Measurements from ENCODE around the gene TRAPPC2B.
A peak's percentile ranks its signal among the peaks of the same experiment; 100 is the strongest.

TRAPPC2B gene

DNA sequence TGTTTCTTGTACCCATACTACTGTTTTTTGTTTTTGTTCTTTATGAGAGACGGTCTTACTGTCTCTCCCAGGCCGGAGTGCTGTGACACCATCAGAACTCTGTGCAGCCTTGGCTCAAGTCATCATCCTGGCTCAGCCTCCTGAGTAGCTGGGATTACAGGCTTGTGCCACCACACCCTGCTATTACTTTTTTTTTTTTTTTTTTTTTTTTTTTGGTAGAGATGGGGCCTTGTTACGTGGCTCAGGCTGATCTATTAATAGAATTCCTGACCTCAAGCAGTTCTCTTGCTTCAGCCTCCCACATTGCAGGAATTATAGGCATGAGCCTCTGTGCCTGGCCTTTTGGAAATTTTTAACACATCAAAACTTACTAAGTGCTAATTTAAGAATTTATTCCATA lies 15.2 kb upstream of the TRAPPC2B start:
- H3K4me2 ChIP-seq (ENCODE audit: low read length), result no peak overlapping the region
- H3F3A ChIP-seq (ENCODE audit: control insufficient read depth, insufficient read depth), result no peaks in the 10 kb centered on the region
- H3K4me3 ChIP-seq (ENCODE audit: low read length), result no peak overlapping the region
- H4K20me1 ChIP-seq (ENCODE audit: control insufficient read depth, insufficient read depth, low read depth, low read length), result no peaks in the 10 kb centered on the region
- peaks cover 27% of the 10 kb centered on the region for H3K9me3 ChIP-seq (ENCODE audit: control insufficient read depth, insufficient read depth, low read length)
- no peak overlapping the region for H3K27ac ChIP-seq (ENCODE audit: low read depth, low read length)
- H3K27me3 ChIP-seq (ENCODE audit: control insufficient read depth, low read length), result no peaks in the 10 kb centered on the region
- H3K9me2 ChIP-seq (replicated peaks; ENCODE audit: control insufficient read depth, low read length), result no peaks in the 10 kb centered on the region
- TF ChIP-seq, protein P1, sequence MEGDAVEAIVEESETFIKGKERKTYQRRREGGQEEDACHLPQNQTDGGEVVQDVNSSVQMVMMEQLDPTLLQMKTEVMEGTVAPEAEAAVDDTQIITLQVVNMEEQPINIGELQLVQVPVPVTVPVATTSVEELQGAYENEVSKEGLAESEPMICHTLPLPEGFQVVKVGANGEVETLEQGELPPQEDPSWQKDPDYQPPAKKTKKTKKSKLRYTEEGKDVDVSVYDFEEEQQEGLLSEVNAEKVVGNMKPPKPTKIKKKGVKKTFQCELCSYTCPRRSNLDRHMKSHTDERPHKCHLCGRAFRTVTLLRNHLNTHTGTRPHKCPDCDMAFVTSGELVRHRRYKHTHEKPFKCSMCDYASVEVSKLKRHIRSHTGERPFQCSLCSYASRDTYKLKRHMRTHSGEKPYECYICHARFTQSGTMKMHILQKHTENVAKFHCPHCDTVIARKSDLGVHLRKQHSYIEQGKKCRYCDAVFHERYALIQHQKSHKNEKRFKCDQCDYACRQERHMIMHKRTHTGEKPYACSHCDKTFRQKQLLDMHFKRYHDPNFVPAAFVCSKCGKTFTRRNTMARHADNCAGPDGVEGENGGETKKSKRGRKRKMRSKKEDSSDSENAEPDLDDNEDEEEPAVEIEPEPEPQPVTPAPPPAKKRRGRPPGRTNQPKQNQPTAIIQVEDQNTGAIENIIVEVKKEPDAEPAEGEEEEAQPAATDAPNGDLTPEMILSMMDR (IDR thresholded peaks at IDR 0.05; ENCODE audit: low read depth, low read length, poor library complexity, severe bottlenecking), result no peak
- no peak for TF ChIP-seq EZH2phosphoT487 (IDR thresholded peaks at IDR 0.05; ENCODE audit: borderline replicate concordance, low read length)
- peaks cover 4% of the 10 kb centered on the region; the same call in 1 of the 2 replicates for H3K4me1 ChIP-seq (ENCODE audit: control insufficient read depth, low read length)
- H3K36me3 ChIP-seq (ENCODE audit: control insufficient read depth, low read length), result no peaks in the 10 kb centered on the region
- H3K79me2 ChIP-seq (ENCODE audit: control insufficient read depth, low read length), result no peaks in the 10 kb centered on the region

DNA sequence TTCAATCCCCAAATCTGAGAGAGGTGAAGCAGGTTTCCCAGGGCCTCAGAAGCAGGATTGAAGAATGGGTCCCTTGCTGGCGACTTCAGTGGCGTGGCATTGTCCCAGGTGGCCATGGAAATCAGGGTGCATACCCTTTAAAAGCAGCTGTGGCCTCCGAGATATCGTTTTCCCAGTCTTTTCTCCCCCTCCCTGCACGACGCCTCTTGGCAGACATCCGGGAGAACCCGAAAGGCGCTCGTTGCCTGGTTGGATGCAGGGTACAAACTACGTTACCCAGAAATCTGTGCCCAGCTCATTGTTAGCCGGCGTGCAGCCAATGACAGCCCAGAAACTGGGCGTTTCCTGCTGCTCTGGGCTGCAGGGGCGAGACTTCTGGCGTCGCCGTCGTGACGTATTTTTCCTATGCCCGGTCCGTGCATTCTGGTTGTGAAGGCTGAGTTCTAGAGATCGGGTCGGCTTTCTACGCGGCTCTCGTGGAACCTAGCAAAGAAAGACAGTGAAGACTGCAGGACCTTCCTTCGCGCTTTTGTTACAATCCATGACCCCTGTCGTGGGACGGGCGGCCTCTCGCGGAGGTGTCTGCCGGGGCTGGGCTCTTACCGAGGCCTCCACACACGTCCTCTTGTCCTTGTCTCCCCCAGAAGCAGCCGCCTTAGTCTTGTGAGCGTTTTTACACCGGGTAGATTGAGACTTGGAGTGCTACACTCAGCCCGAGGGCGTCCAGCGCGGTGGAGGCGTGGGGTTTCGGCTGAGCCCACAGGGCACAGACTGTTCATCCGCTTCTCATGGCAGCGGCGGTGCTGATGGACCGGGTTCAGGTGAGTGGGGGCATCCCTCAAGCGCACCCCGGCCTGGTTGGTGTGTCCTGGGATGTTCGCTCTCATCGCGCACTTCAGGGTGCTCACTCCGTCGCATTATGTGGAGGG lies 12.2 kb upstream of the TRAPPC2B start, which contains the start of gene ZNF304:
Gene ZNF304, plus strand, starts transcription at position 395 of the 929 bp plus-strand sequence. Its CDS starts 394 bp downstream, at position 789.
- peak within 1 kb of the TSS; percentile 60 for H3K4me2 ChIP-seq (ENCODE audit: low read length)
- H3K36me3 ChIP-seq (ENCODE audit: control insufficient read depth, low read length), result no peaks in the 10 kb centered on the region
- no peaks in the 10 kb centered on the region for H3K79me2 ChIP-seq (ENCODE audit: control insufficient read depth, low read length)
- peak within 1 kb of the TSS; percentile 68 for H3K4me3 ChIP-seq (ENCODE audit: low read length)
- H3F3A ChIP-seq (ENCODE audit: control insufficient read depth, insufficient read depth), result no peaks in the 10 kb centered on the region
- peaks cover 35% of the 10 kb centered on the region for H3K9me3 ChIP-seq (ENCODE audit: control insufficient read depth, insufficient read depth, low read length)
- H4K20me1 ChIP-seq (ENCODE audit: control insufficient read depth, insufficient read depth, low read depth, low read length), result no peaks in the 10 kb centered on the region
- no peaks in the 10 kb centered on the region for H3K9me2 ChIP-seq (replicated peaks; ENCODE audit: control insufficient read depth, low read length)
- TF ChIP-seq, protein P1 (IDR thresholded peaks at IDR 0.05; ENCODE audit: low read depth, low read length, poor library complexity, severe bottlenecking), result no peak
- TF ChIP-seq EZH2phosphoT487 (IDR thresholded peaks at IDR 0.05; ENCODE audit: borderline replicate concordance, low read length), result no peak
- H3K4me1 ChIP-seq (ENCODE audit: control insufficient read depth, low read length), result peaks cover 4% of the 10 kb centered on the region; the same call in 1 of the 2 replicates
- H3K27ac ChIP-seq (ENCODE audit: low read depth, low read length), result no peak within 1 kb of the TSS
- H3K27me3 ChIP-seq (ENCODE audit: control insufficient read depth, low read length), result no peaks in the 10 kb centered on the region

DNA sequence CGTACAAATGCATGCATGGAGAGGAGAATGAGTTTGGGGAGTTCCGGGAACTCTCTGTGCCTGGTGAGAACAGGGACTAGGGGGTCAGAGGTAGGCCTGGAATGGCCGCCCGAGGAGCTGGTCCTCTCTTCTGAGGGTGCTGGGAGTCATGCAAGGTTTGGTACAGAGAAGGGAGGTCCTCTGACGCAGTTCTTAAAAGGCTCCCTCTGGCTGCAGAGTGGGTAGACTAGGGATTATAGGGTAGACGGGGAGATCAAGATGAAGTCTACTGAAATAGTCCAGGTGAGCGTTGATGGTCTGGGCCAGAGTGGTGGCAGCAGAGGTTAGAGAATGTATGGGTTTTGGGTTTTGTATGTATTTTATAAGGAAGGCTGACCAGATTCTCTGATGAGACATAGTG lies 11.5 kb upstream of the TRAPPC2B start:
- no peaks in the 10 kb centered on the region for H3K27me3 ChIP-seq (ENCODE audit: control insufficient read depth, low read length)
- H3K27ac ChIP-seq (ENCODE audit: low read depth, low read length), result no peak overlapping the region
- no peaks in the 10 kb centered on the region for H3F3A ChIP-seq (ENCODE audit: control insufficient read depth, insufficient read depth)
- H3K9me2 ChIP-seq (replicated peaks; ENCODE audit: control insufficient read depth, low read length), result no peaks in the 10 kb centered on the region
- H3K36me3 ChIP-seq (ENCODE audit: control insufficient read depth, low read length), result no peaks in the 10 kb centered on the region
- H3K79me2 ChIP-seq (ENCODE audit: control insufficient read depth, low read length), result no peaks in the 10 kb centered on the region
- peaks cover 4% of the 10 kb centered on the region; the same call in 1 of the 2 replicates for H3K4me1 ChIP-seq (ENCODE audit: control insufficient read depth, low read length)
- H3K9me3 ChIP-seq (ENCODE audit: control insufficient read depth, insufficient read depth, low read length), result peaks cover 41% of the 10 kb centered on the region
- TF ChIP-seq, protein P1 (IDR thresholded peaks at IDR 0.05; ENCODE audit: low read depth, low read length, poor library complexity, severe bottlenecking), result no peak
- no peak for TF ChIP-seq EZH2phosphoT487 (IDR thresholded peaks at IDR 0.05; ENCODE audit: borderline replicate concordance, low read length)
- H3K4me3 ChIP-seq (ENCODE audit: low read length), result peak overlapping the region; percentile 68
- H4K20me1 ChIP-seq (ENCODE audit: control insufficient read depth, insufficient read depth, low read depth, low read length), result no peaks in the 10 kb centered on the region
- H3K4me2 ChIP-seq (ENCODE audit: low read length), result peak overlapping the region; percentile 60

Data from DOHH2 (cell line).